GM23338 (cell line): ENCODE measurements around the gene UST. TPM values are rescaled to one million over a fixed set of nuclear protein-coding genes. Genes with fewer than 3 reads are reported as not detected.

Source experiments
- ATAC-seq: fragments of 200-7000 bp; cut with Tn5 transposase; 3 replicates; pipeline ENCODE4 v1.9.1; 2020
- DNase-seq: peaks from one replicate; pipeline ENCODE4 v3.0.0-alpha.2; 2015; ENCODE audit warnings: low spot score
- H2AFZ ChIP-seq: fragments of 200-600 bp; sonication (generic); 2 replicates; pipeline ENCODE4 v1.8.0; 2016; ENCODE audit warnings: antibody characterized with exemption, mild to moderate bottlenecking, moderate library complexity
- H3F3A ChIP-seq: fragments of 200-600 bp; sonication (generic); replicated peaks from 2 replicates; pipeline ENCODE4 v1.8.0; 2017; ENCODE audit warnings: antibody characterized with exemption, mixed run types, low read depth
- H3K27ac ChIP-seq: fragments of 200-600 bp; sonication (generic); 2 replicates; pipeline ENCODE4 v1.6.1; 2016; ENCODE audit warnings: low read depth
- H3K27me3 ChIP-seq: fragments of 200-600 bp; sonication (generic); 2 replicates; pipeline ENCODE4 v1.8.0; 2016; ENCODE audit warnings: mild to moderate bottlenecking, mixed run types, moderate library complexity; ENCODE audit not compliant: insufficient read depth
- H3K36me3 ChIP-seq: fragments of 200-600 bp; sonication (generic); 2 replicates; pipeline ENCODE4 v1.8.0; 2016; ENCODE audit warnings: mild to moderate bottlenecking; ENCODE audit not compliant: insufficient read depth
- H3K4me1 ChIP-seq: fragments of 200-600 bp; sonication (generic); 2 replicates; pipeline ENCODE4 v1.8.0; 2016; ENCODE audit warnings: mild to moderate bottlenecking, moderate library complexity; ENCODE audit not compliant: insufficient read depth
- H3K4me2 ChIP-seq: fragments of 200-600 bp; sonication (generic); 2 replicates; pipeline ENCODE4 v1.7.1; 2017; ENCODE audit warnings: mixed run types
- H3K4me3 ChIP-seq: fragments of 200-600 bp; sonication (generic); 2 replicates; pipeline ENCODE4 v1.6.1; 2016; ENCODE audit warnings: mixed run types
- H3K79me2 ChIP-seq: fragments of 200-600 bp; sonication (generic); replicated peaks from 2 replicates; pipeline ENCODE4 v1.8.0; 2017; ENCODE audit warnings: mild to moderate bottlenecking; ENCODE audit not compliant: insufficient read depth
- H3K9me2 ChIP-seq: fragments of 200-600 bp; sonication (generic); 2 replicates; pipeline ENCODE4 v1.8.0; 2017; ENCODE audit not compliant: insufficient read depth
- H4K20me1 ChIP-seq: fragments of 200-600 bp; sonication (generic); replicated peaks from 2 replicates; pipeline ENCODE4 v1.8.0; 2017; ENCODE audit warnings: mild to moderate bottlenecking; ENCODE audit not compliant: insufficient read depth
- H3K27ac Mint-ChIP-seq: 2 replicates; pipeline ENCODE4 v1.8.0; 2020; ENCODE audit warnings: inconsistent platforms, mild to moderate bottlenecking, moderate library complexity, mixed read lengths
- H3K27me3 Mint-ChIP-seq: 3 replicates; pipeline ENCODE4 v1.8.0; 2022; ENCODE audit warnings: low read depth, mild to moderate bottlenecking, moderate library complexity, mixed read lengths, inconsistent platforms; ENCODE audit not compliant: insufficient read depth, poor library complexity
- H3K36me3 Mint-ChIP-seq: 3 replicates; pipeline ENCODE4 v1.8.0; 2021; ENCODE audit warnings: low read depth, mild to moderate bottlenecking, inconsistent platforms, moderate library complexity, mixed read lengths
- H3K4me1 Mint-ChIP-seq: 3 replicates; pipeline ENCODE4 v1.8.0; 2020; ENCODE audit warnings: mild to moderate bottlenecking, inconsistent platforms, mixed read lengths
- H3K4me3 Mint-ChIP-seq: 3 replicates; pipeline ENCODE4 v1.8.0; 2021; ENCODE audit warnings: moderate library complexity, mild to moderate bottlenecking, inconsistent platforms, mixed read lengths
- H3K9me3 Mint-ChIP-seq: 3 replicates; pipeline ENCODE4 v1.8.0; 2020; ENCODE audit warnings: moderate library complexity, mild to moderate bottlenecking, inconsistent platforms, mixed read lengths
- EZH2 ChIP-seq: fragments of 200-600 bp; sonication (generic); IDR thresholded peaks from one replicate; pipeline ENCODE4 v1.8.0; 2017; ENCODE audit warnings: antibody characterized with exemption, mild to moderate bottlenecking, low read depth; ENCODE audit not compliant: unreplicated experiment
- EZH2phosphoT487 ChIP-seq: fragments of 200-600 bp; sonication (generic); IDR thresholded peaks from one replicate; pipeline ENCODE4 v1.8.1; 2018; ENCODE audit warnings: antibody characterized with exemption; ENCODE audit not compliant: unreplicated experiment
- JUNB ChIP-seq: IDR thresholded peaks from one replicate; pipeline ENCODE4 v1.6.1; 2016; ENCODE audit warnings: antibody characterized with exemption; ENCODE audit not compliant: unreplicated experiment
- NANOG ChIP-seq: IDR thresholded peaks from 2 replicates; pipeline ENCODE4 v1.6.1; 2016; ENCODE audit warnings: antibody characterized with exemption, borderline replicate concordance
- STAT1 ChIP-seq: IDR thresholded peaks from one replicate; pipeline ENCODE4 v1.6.1; 2016; ENCODE audit warnings: antibody characterized with exemption; ENCODE audit not compliant: unreplicated experiment
- ZNF114 ChIP-seq: fragments of 250-450 bp; sonication (Bioruptor Pico); IDR thresholded peaks from 2 replicates; pipeline ENCODE4 v1.5.0; 2020; ENCODE audit warnings: mild to moderate bottlenecking, moderate library complexity
- ZNF331 ChIP-seq: fragments of 250-450 bp; sonication (Bioruptor Pico); IDR thresholded peaks from 2 replicates; pipeline ENCODE4 v1.5.0; 2020; ENCODE audit warnings: low read depth, mild to moderate bottlenecking, moderate library complexity
- polyA plus RNA-seq: library from polyadenylated mRNA; unstranded; fragments of >200 nt; fragmentation: Nextera tagmentation; extraction: Ambion mirVana; gene quantifications from 2 replicates; pipeline ENCODE4 v1.2.1, GENCODE V29; 2016
- total RNA-seq: library from RNA; depleted of rRNA; stranded (reverse); fragments of >200 nt; shearing (Covaris generic); gene quantifications from 2 replicates; pipeline ENCODE4 v1.2.3, GENCODE V29; 2014
- TF ChIP-seq, protein P1 (sequence below): fragments of 250-450 bp; sonication (Bioruptor Pico); IDR thresholded peaks from 2 replicates; pipeline ENCODE4 v1.5.0; 2020; ENCODE audit warnings: mild to moderate bottlenecking, moderate library complexity
- TF ChIP-seq, protein P2 (sequence below): IDR thresholded peaks from one replicate; pipeline ENCODE4 v1.6.1; 2018; ENCODE audit warnings: antibody characterized with exemption; ENCODE audit not compliant: unreplicated experiment

UST gene
- total and polyA plus RNA-seq, 2 experiments from 2014 or later: 12.6 to 33.0 TPM

DNA sequence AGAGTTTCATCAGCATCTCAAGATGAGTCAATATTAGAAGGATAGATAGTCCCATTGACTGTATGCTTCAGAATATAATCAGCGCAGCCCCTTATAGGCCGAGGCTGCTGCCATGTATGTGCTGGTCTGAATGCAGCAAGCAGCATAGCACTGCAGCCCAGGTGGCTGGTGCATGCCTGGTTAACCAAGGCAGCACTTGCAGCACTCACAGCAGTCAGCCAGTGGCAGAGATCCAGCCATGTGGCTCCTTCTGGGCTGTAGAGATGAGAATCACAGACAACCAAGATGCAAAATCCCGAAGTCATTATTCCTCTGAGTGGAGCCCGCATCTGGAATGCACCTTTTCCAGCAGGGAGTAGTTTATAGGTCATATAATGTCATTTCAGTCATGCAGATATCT is 251.9 kb downstream of the UST start:
- H3K4me3 Mint-ChIP-seq: no peak overlapping the region
- Histone ChIP-seq H2AFZ (no peak overlapping the region), H3K27me3 (no peaks in the 10 kb centered on the region), H3F3A (no peaks in the 10 kb centered on the region), H3K4me2 (no peak overlapping the region), H3K36me3 (peaks cover 6% of the 10 kb centered on the region; the same call in 1 of the 2 replicates), H3K27ac (no peak overlapping the region), H3K4me3 (no peak overlapping the region), H3K79me2 (no peaks in the 10 kb centered on the region), H3K4me1 (no peaks in the 10 kb centered on the region), H3K9me2 (no peaks in the 10 kb centered on the region), H4K20me1 (no peaks in the 10 kb centered on the region)
- no peak for ATAC-seq
- H3K36me3 Mint-ChIP-seq: peaks cover 62% of the 10 kb centered on the region
- TF ChIP-seq NANOG (no peak), EZH2 (no peak), ZNF114 (CRISPR knock-in tag) (no peak), STAT1 (no peak), ZNF331 (no peak), JUNB (no peak), EZH2phosphoT487 (no peak)
- TF ChIP-seq, protein P1, sequence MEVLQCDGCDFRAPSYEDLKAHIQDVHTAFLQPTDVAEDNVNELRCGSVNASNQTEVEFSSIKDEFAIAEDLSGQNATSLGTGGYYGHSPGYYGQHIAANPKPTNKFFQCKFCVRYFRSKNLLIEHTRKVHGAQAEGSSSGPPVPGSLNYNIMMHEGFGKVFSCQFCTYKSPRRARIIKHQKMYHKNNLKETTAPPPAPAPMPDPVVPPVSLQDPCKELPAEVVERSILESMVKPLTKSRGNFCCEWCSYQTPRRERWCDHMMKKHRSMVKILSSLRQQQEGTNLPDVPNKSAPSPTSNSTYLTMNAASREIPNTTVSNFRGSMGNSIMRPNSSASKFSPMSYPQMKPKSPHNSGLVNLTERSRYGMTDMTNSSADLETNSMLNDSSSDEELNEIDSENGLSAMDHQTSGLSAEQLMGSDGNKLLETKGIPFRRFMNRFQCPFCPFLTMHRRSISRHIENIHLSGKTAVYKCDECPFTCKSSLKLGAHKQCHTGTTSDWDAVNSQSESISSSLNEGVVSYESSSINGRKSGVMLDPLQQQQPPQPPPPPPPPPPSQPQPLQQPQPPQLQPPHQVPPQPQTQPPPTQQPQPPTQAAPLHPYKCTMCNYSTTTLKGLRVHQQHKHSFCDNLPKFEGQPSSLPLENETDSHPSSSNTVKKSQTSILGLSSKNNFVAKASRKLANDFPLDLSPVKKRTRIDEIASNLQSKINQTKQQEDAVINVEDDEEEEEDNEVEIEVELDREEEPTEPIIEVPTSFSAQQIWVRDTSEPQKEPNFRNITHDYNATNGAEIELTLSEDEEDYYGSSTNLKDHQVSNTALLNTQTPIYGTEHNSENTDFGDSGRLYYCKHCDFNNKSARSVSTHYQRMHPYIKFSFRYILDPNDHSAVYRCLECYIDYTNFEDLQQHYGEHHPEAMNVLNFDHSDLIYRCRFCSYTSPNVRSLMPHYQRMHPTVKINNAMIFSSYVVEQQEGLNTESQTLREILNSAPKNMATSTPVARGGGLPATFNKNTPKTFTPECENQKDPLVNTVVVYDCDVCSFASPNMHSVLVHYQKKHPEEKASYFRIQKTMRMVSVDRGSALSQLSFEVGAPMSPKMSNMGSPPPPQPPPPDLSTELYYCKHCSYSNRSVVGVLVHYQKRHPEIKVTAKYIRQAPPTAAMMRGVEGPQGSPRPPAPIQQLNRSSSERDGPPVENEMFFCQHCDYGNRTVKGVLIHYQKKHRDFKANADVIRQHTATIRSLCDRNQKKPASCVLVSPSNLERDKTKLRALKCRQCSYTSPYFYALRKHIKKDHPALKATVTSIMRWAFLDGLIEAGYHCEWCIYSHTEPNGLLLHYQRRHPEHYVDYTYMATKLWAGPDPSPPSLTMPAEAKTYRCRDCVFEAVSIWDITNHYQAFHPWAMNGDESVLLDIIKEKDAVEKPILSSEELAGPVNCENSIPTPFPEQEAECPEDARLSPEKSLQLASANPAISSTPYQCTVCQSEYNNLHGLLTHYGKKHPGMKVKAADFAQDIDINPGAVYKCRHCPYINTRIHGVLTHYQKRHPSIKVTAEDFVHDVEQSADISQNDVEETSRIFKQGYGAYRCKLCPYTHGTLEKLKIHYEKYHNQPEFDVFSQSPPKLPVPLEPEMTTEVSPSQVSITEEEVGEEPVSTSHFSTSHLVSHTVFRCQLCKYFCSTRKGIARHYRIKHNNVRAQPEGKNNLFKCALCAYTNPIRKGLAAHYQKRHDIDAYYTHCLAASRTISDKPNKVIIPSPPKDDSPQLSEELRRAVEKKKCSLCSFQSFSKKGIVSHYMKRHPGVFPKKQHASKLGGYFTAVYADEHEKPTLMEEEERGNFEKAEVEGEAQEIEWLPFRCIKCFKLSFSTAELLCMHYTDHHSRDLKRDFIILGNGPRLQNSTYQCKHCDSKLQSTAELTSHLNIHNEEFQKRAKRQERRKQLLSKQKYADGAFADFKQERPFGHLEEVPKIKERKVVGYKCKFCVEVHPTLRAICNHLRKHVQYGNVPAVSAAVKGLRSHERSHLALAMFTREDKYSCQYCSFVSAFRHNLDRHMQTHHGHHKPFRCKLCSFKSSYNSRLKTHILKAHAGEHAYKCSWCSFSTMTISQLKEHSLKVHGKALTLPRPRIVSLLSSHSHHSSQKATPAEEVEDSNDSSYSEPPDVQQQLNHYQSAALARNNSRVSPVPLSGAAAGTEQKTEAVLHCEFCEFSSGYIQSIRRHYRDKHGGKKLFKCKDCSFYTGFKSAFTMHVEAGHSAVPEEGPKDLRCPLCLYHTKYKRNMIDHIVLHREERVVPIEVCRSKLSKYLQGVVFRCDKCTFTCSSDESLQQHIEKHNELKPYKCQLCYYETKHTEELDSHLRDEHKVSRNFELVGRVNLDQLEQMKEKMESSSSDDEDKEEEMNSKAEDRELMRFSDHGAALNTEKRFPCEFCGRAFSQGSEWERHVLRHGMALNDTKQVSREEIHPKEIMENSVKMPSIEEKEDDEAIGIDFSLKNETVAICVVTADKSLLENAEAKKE (CRISPR knock-in tag): no peak
- TF ChIP-seq, protein P2, sequence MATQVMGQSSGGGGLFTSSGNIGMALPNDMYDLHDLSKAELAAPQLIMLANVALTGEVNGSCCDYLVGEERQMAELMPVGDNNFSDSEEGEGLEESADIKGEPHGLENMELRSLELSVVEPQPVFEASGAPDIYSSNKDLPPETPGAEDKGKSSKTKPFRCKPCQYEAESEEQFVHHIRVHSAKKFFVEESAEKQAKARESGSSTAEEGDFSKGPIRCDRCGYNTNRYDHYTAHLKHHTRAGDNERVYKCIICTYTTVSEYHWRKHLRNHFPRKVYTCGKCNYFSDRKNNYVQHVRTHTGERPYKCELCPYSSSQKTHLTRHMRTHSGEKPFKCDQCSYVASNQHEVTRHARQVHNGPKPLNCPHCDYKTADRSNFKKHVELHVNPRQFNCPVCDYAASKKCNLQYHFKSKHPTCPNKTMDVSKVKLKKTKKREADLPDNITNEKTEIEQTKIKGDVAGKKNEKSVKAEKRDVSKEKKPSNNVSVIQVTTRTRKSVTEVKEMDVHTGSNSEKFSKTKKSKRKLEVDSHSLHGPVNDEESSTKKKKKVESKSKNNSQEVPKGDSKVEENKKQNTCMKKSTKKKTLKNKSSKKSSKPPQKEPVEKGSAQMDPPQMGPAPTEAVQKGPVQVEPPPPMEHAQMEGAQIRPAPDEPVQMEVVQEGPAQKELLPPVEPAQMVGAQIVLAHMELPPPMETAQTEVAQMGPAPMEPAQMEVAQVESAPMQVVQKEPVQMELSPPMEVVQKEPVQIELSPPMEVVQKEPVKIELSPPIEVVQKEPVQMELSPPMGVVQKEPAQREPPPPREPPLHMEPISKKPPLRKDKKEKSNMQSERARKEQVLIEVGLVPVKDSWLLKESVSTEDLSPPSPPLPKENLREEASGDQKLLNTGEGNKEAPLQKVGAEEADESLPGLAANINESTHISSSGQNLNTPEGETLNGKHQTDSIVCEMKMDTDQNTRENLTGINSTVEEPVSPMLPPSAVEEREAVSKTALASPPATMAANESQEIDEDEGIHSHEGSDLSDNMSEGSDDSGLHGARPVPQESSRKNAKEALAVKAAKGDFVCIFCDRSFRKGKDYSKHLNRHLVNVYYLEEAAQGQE: no peak
- peaks cover 25% of the 10 kb centered on the region for H3K9me3 Mint-ChIP-seq
- peaks cover 11% of the 10 kb centered on the region for H3K4me1 Mint-ChIP-seq
- DNase-seq: no peak
- H3K27me3 Mint-ChIP-seq: no peaks in the 10 kb centered on the region
- 0 out of 2 replicates have a peak overlapping the region, but pooled peaks have one; percentile 45 for H3K27ac Mint-ChIP-seq
